ENCODE results near the gene FAM50B.
"Not testable (repeated sequence)": the region's sequence is repeated elsewhere in the genome, so short reads cannot be mapped to it uniquely, and the experiment has no call there.

The FAM50B gene

DNA sequence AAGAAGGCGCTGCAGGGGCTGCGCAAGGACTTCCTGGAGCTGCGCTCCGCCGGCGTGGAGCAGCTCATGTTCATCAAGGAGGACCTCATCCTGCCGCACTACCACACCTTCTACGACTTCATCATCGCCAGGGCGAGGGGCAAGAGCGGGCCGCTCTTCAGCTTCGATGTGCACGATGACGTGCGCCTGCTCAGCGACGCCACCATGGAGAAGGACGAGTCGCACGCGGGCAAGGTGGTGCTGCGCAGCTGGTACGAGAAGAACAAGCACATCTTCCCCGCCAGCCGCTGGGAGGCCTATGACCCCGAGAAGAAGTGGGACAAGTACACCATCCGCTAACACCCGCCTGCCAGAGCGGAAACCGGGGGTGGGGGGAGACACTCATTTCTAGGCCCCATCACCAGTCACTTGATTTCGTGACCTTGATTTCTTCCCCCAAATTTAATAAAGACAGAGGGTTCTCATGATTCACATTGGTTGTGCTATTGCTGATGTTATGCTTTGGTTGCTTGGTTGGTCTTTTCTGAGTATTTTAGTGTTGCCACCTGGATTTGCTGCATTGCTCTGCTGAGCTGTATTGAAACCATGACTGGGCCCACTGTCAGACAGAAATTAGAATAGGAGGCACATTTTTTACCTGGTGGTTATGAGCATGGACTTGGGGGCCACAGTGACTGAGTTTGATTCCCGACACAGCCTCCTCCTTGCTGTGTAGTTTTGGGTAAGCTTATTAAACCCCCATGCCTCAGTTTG is 1.5 kb downstream of the FAM50B start:
- DNase-seq, result no peak

GRCh38 chr6:3851839-3852238 is 2.7 kb downstream of the FAM50B start:
- DNase-seq, result no peak

DNA sequence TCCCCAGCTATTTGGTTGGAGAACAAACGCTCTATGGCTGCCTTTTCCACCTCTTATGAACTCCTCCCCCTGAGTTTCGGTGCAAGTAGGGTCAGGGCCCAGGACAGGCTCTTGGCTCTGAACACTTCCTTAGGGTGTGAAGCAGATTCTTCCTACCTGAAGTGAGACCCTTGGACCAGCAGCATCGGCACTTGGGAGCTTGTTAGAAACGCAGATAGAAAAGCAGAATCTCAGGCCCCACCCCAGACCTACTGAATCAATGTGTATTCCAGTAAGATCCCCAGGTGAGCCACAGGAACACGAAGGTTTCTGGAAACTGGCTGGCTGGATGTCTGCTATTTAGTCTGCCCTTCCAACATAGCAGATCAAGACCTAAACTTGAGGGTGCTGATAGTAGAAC is 3.2 kb downstream of the FAM50B start:
- DNase-seq, result no peak

- no peak for DNase-seq
Measured at GRCh38 chr6:3855866-3856265, 6.7 kb downstream of the FAM50B start.

DNA sequence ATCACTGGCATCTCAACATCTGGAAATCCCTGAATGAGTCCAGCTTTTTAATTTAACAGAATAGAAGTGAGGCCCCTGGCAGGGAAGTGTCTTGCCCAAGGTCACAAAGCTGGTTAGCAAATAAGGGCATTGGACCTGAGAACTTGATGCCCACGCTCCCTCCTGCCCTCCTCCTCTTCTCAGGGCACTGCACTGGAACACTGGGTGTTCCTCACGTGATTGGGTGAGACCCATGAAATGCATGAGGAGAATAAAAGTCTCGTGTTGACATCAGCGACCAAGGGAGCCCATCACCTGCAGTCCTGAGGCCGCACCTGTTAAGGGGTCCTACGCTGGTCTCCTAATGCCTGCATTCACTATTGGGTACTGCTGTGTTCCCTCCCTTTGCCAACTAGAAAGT is 7.4 kb downstream of the FAM50B start:
- DNase-seq, result no peak

GRCh38 chr6:3857468-3858456 is 8.6 kb downstream of the FAM50B start:
- no peak for DNase-seq

DNA sequence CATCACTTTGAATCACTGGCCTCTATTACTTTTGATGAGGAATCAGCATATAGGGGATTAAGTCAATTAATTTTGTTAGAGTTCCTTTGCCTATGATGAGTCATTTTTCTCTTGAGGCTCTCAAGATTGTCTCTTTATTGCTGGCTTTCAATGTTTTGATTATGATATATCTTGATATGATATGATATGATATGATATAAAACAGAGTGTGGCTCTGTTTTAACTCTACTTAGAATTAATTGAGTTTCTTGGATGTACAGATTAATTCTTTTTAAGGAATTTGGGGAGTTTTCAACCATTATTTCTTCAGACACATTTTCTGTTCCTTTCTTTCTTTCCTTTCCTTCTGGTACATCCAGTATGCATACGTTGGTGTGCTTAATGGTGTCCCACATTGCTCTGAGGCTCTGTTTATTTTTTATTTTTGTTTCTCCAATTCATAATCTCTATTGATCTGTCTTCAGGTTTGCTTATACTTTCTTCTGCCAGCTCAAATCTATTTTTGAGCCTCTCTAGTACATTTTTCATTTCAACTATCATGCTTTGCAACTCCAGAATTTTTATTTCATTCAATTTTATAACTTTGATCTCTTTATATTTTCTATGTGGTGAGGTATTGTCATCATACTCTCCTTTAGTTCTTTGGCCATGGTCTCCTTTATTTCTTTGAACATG is 10.8 kb downstream of the FAM50B start:
- DNase-seq, result no peak

- DNase-seq, result no peak
Measured at GRCh38 chr6:3861424-3861823, 12.3 kb downstream of the FAM50B start.

GRCh38 chr6:3862038-3862437 is 12.9 kb downstream of the FAM50B start:
- no peak for DNase-seq

DNA sequence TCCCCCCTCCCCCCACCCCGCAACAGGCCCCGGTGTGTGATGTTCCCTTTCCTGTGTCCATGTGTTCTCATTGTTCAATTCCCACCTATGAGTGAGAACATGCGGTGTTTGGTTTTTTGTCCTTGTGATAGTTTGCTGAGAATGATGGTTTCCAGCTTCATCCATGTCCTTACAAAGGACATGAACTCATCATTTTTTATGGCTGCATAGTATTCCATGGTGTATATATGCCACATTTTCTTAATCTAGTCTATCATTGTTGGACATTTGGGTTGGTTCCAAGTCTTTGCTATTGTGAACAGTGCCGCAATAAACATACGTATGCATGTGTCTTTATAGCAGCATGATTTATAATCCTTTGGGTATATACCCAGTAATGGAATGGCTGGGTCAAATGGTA is 14.1 kb downstream of the FAM50B start:
- DNase-seq, result not testable (repeated sequence)

- no peak for DNase-seq
Measured at GRCh38 chr6:3865463-3865862, 16.3 kb downstream of the FAM50B start.

DNA sequence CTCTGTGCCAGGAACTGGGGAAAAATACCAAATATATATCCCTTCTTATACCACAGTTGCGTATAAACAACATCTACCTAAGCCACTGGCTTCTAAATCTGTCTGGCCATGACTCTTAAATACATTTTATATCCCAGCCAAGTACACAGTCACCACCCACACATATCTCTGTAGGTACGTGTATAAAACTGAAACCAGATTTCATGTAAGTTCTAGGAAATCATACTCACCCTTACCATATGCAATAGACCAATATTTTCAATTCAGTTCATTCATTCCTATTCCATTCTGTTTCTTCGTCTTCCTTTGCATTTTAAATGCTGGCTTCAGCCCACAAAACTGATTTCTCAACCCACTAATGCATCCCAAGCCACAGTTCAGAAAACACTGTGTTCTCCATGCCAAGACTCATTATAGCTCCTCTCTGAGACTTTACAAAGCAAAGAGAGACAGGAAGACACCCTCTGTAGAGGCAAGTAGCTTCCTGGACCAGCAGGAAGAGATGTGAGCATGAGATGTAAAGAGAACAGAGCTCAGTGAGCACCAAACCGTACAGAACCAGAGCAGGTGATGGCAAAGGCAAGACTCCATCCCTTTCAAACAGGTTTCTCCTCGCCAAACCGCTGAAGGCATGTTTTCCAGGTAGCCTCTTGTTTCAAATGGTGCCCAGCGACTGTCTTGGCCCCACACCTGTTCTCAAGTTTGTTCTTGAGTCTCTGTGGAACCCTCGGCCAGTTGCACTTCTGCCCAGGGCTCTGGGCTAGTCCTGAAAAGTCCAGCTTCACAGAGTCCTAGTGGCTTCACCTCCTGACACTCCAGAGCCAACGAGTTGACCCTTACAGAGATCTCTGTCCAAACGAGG is 18.7 kb downstream of the FAM50B start:
- no peak for DNase-seq

GRCh38 chr6:3868544-3868943 is 19.4 kb downstream of the FAM50B start:
- no peak for DNase-seq

DNA sequence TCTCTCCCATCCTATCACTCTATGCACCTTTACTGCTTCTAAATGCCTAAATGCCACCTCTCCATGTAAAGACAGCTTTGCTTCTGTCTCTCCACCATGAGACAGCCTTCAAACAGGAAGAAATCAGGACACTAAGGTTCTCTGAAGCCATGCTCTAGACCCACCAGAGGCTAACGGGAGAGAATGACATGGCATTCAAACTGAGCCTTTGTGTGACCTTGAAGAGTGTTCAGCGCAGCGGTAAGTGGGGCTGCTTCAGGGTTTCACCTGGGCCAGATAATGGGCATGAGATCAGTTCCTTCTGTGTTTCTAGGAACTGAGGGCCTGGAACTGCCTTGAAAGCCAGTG is 20.1 kb downstream of the FAM50B start:
- no peak for DNase-seq

- DNase-seq, result no peak
Measured at GRCh38 chr6:3869632-3870527, 20.7 kb downstream of the FAM50B start.

- DNase-seq, result no peak
Measured at GRCh38 chr6:3870528-3870925, 21.4 kb downstream of the FAM50B start.

GRCh38 chr6:3871515-3871914 is 22.3 kb downstream of the FAM50B start:
- no peak for DNase-seq

GRCh38 chr6:3871939-3872338 is 22.8 kb downstream of the FAM50B start:
- no peak for DNase-seq

GRCh38 chr6:3872370-3872854 is 23.2 kb downstream of the FAM50B start:
- no peak for DNase-seq

- DNase-seq, result no peak
Measured at GRCh38 chr6:3873051-3873450, 23.9 kb downstream of the FAM50B start.

DNA sequence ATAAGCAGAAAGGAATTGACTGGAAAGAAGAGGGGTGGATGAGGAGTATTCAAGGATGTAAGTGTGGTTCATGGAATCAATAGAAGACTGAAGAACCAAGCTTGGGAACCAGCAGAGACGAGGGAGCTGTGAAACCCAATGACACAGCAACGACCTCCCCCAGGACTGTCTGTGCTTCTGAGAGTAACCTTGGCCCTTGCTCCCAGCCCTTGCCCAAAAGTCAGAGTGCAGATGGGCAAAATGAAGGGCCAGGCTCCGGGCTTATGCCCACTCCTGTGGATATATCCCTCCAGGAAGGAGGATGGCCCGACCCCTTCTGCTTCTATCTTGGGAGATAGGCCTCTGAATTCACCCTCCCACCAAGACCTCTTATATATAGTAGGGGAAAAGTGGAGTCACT is 24.9 kb downstream of the FAM50B start:
- DNase-seq, result no peak
